ENCODE measurements around the gene STK32C.
"Not testable (repeated sequence)": the region's sequence is repeated elsewhere in the genome, so short reads cannot be mapped to it uniquely, and the experiment has no call there.

STK32C gene

DNA sequence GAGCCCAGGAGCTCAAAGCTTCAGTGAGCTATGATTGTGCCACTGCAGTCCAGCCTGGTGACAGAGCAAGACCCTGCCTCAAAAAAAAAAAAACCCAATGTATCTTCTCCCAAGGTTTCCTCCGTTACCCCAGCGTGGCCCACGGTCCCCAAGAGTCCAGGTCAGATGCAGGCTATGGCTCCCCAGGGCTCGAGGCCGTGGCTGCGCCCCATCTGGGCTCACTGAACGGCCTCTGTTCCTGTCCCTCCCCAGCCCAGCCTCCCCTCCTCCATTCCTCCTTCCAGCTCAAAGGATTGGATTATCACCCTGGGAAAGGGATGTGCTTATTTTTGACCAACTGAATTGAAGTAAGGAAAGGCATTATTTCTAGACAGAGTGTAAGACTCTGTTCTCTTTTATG is 31.0 kb downstream of the STK32C start:
- no peaks in the 10 kb centered on the region for H3K4me1 Mint-ChIP-seq
- no peaks in the 10 kb centered on the region for H3K9me3 Mint-ChIP-seq
- no peak overlapping the region for H3K4me3 Mint-ChIP-seq
- no peak overlapping the region for H3K27ac Mint-ChIP-seq
- DNase-seq: no peak
- H3K36me3 Mint-ChIP-seq (ENCODE audit: low read depth): no peaks in the 10 kb centered on the region
- no peaks in the 10 kb centered on the region for H3K27me3 Mint-ChIP-seq
- no peak for ATAC-seq

DNA sequence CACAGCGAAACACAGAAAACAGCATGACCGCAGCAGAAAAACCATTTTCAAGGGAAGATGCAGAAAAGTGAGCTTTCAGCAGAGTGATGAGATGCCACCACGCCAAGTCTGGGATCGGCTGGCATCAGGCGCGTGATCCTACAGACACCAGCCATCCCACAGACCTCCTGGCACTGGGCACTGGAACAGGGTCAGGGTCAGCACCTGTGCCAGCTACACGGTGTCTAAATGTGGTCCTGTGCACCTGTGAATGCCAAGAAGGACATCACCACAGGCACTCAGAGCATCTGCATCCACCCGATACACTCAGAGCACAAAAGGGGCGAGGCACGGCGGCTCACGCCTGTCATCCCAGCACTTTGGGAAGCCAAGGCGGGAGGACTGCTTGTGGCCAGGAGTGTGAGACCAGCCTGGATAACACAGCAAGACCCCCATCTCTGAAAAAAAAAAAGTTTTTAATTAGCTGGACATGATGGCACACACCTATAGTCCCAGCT is 31.5 kb downstream of the STK32C start:
- H3K4me1 Mint-ChIP-seq: no peaks in the 10 kb centered on the region
- H3K4me3 Mint-ChIP-seq: no peak overlapping the region
- H3K9me3 Mint-ChIP-seq: no peaks in the 10 kb centered on the region
- no peak for DNase-seq
- H3K36me3 Mint-ChIP-seq (ENCODE audit: low read depth): no peaks in the 10 kb centered on the region
- no peak for ATAC-seq
- no peak overlapping the region for H3K27ac Mint-ChIP-seq
- H3K27me3 Mint-ChIP-seq: no peaks in the 10 kb centered on the region

DNA sequence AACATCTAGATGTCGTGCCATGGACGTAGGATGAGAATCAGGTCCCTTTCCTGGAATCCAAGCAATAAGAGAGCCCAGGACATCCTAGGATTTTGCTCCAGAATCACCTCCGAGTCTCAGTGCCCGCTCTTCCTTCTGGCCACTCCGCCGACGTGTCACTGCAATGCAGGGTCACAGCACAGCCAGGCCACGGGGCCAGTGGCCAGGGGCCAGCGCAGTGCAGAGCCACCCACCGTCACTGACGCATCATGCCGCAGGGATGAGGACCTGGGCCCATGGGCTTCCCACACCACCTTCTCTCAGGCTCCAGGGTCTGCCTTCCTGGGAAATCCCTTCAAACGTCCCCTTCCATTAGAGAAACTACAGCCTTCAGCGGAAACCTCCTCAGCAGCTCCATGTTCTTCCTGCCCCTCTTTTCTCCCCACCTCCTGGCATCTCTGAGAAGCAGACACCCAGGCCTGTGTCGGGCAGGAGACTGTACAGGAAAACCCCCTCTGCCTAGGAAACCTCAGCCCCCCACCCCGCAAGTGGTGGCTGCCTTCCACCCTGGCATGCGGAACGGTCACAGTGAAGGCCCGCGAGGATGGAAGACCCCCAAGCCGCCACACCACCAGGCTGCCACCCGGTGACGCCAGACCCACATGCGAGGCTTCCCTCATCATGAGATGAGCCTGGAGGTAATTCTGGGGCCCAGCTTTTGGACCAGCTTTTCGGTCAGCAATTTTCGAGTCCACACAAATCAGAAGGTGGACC is 32.1 kb downstream of the STK32C start:
- no peaks in the 10 kb centered on the region for H3K27me3 Mint-ChIP-seq
- no peaks in the 10 kb centered on the region for H3K4me1 Mint-ChIP-seq
- no peak overlapping the region for H3K27ac Mint-ChIP-seq
- no peak overlapping the region for H3K4me3 Mint-ChIP-seq
- no peaks in the 10 kb centered on the region for H3K36me3 Mint-ChIP-seq (ENCODE audit: low read depth)
- DNase-seq: no peak
- ATAC-seq: no peak
- no peaks in the 10 kb centered on the region for H3K9me3 Mint-ChIP-seq

DNA sequence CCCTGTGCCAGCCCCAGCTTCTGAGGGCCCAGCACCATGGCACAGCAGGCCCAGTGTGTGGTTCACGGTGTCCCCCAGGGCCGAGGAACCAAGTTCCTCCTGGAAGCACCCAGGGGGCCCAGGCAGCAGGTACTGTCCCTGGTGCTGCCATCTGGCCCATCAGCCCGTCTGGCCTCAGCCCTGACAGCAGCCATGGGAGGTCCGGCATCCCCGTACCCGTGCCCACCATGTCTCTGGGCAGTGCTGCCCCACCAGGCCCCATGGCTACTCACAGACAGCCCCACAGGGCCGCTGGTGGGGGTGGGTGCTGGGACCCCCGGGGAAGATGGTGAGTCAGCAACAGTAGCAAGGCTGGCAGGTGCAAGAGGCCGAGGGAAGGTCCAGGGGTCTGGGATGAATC is 32.8 kb downstream of the STK32C start:
- ATAC-seq (no peak), DNase-seq (no peak)
- Mint-ChIP-seq H3K36me3 (ENCODE audit: low read depth) (no peaks in the 10 kb centered on the region), H3K4me1 (no peaks in the 10 kb centered on the region), H3K27me3 (no peaks in the 10 kb centered on the region), H3K4me3 (no peak overlapping the region), H3K9me3 (no peaks in the 10 kb centered on the region), H3K27ac (no peak overlapping the region)

GRCh38 chr10:132274581-132274980 is 33.2 kb downstream of the STK32C start:
- Mint-ChIP-seq H3K27ac (no peak overlapping the region), H3K4me3 (no peak overlapping the region), H3K36me3 (ENCODE audit: low read depth) (no peaks in the 10 kb centered on the region), H3K9me3 (no peaks in the 10 kb centered on the region), H3K27me3 (no peaks in the 10 kb centered on the region), H3K4me1 (no peaks in the 10 kb centered on the region)
- ATAC-seq: no peak
- DNase-seq: no peak

- Mint-ChIP-seq H3K36me3 (ENCODE audit: low read depth) (no peaks in the 10 kb centered on the region), H3K4me1 (no peaks in the 10 kb centered on the region), H3K4me3 (no peak overlapping the region), H3K9me3 (no peaks in the 10 kb centered on the region), H3K27me3 (no peaks in the 10 kb centered on the region), H3K27ac (no peak overlapping the region)
- DNase-seq (no peak), ATAC-seq (no peak)
These were observed 33.8 kb downstream of the STK32C start for GRCh38 chr10:132273966-132274365.

DNA sequence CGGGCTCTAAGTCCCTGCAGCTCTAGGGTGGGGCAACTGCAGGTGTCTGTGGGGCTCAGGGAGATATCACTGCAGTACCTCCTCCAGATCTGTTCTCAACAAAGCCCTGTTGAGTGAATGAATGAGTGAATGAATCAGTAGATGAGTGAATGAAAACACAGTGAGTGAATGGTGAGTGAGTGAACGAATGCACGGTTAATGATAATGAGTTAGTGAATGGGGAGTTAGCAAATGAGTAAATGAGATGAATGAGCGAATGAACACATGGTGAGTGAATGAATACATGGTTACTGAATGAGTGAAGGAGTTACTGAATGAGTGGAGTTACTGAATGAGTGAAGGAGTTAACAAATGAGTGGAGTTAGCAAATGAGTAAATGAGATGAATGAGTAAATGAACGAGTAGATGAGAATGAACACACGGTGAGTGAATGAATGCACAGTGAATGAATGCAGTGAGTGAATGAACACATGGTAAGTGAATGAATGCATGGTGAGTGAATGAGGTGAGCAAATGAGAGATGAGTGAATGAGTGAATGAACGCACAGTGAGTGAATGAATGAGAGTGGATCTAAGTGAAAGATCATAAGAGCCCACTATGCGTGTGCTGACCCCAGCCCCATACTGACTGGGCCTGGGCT is 34.3 kb downstream of the STK32C start:
- no peak for DNase-seq
- no peak for ATAC-seq
- H3K27me3 Mint-ChIP-seq: no peaks in the 10 kb centered on the region
- H3K9me3 Mint-ChIP-seq: peaks cover 4% of the 10 kb centered on the region
- no peak overlapping the region for H3K27ac Mint-ChIP-seq
- no peaks in the 10 kb centered on the region for H3K36me3 Mint-ChIP-seq (ENCODE audit: low read depth)
- no peak overlapping the region for H3K4me3 Mint-ChIP-seq
- H3K4me1 Mint-ChIP-seq: no peaks in the 10 kb centered on the region

DNA sequence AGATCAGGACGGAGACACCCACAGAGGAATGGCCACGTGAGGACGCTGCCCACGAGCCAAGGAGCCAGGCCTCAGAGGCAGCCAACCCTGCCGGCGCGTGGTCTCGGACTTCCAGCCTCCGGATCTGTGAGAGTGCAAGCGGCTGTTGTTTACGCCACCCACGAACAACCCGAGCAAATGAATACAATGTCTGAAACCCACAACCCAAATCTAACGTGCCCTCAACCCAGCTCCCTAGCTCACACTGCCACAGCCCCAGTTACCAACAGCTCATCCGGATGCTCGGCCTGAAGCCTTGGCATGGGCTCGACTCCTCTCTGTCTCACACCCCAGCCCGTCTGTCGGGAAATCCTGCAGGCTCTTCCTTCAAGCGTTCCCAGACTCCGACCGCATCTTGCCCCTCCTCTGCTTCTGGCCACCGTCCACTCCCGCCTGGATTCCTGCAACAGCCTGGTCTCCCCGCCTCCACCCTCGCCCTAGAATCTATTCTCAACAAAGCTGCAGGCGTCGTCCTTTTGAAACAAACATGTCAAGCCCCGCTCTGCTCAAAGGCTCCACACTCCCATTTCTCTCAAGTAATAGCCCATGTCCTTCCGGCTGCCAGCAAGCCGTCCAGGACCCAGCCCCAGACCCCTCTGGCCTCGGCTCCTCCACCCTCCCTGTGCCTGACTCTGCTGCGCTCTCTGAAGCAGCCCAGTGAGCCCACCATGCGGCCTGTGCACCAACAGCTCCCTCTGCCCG is 35.3 kb downstream of the STK32C start:
- Mint-ChIP-seq H3K4me3 (no peak overlapping the region), H3K36me3 (ENCODE audit: low read depth) (no peaks in the 10 kb centered on the region), H3K27me3 (no peaks in the 10 kb centered on the region), H3K9me3 (peaks cover 10% of the 10 kb centered on the region), H3K27ac (no peak overlapping the region), H3K4me1 (no peaks in the 10 kb centered on the region)
- DNase-seq: no peak
- no peak for ATAC-seq

DNA sequence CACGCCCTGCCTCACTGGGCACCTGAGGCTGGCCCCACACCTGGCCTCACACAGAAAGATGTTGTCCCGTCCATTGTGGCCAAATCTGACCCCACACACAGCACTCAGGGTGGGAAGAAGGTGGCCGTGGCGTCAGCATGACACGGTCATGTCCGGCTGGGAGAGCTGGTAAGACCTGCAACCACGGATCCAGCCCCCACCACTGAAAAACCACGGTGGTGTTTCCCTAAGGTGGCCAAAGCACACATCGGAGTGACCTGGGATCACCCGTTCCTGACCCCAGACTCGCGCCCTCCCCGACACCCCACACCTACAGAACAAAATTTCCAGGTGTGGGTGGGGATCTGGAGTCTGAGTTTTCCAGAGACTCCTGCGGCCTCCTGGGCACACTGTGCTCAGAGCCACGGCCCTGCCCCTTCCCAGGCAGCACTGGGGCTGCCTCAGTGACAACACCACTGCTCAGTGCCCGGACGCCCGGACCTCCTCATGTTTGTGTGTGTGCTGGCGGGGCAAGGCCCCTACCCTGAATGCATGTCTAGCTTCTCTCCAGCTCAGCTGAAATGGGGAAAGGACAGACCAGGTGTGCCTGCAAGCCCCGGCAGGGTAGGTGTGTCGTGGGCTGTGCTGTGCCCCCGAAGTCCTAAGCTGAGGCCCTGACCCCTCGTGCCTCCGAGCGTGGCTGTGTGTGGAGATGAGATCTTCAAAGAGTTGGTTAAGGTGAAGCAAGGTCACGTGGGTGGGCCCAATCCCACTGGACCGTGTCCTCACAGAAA is 36.1 kb downstream of the STK32C start:
- H3K9me3 Mint-ChIP-seq: peaks cover 10% of the 10 kb centered on the region
- H3K4me1 Mint-ChIP-seq: no peaks in the 10 kb centered on the region
- H3K27me3 Mint-ChIP-seq: no peaks in the 10 kb centered on the region
- DNase-seq (no peak), ATAC-seq (no peak)
- no peak overlapping the region for H3K27ac Mint-ChIP-seq
- H3K36me3 Mint-ChIP-seq (ENCODE audit: low read depth): no peaks in the 10 kb centered on the region
- H3K4me3 Mint-ChIP-seq: no peak overlapping the region

DNA sequence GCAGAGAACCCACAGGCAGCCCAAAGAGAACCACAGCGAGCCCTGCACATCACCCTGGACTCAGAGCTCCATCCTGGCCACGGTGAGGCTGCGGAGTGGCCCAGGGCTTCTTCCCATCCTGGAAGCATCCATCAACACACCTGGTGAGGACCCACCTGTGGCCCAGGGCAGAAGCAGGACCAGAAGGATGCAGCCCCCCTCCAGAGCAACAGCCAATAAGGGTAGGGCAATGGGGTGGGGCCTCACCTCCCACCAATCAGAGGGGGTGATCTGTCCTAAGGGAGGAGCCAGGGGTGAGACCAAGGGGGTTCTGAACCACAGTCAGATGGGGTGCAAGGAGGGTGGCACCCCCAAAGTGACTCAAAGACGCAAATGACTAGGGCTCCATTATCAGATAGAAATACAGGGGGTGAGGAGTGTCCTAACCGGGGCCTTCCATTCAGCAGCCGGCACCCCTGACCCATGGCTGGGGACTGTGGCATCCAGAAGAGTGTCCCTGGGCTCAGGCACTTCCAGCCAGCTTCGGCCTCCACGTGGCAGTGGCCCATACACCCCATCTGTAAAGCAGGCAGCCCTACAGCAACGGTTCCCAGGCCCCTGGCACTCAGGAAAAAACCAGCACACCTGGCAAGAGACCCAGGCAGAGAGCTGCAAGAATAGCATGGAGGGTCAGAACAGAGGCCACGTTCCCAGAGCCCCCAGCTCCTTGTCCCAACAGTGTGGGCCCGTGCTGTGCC is 36.9 kb downstream of the STK32C start:
- ATAC-seq (no peak), DNase-seq (no peak)
- H3K27me3 Mint-ChIP-seq: no peaks in the 10 kb centered on the region
- H3K27ac Mint-ChIP-seq: no peak overlapping the region
- H3K9me3 Mint-ChIP-seq: peaks cover 10% of the 10 kb centered on the region
- H3K4me3 Mint-ChIP-seq: no peak overlapping the region
- no peaks in the 10 kb centered on the region for H3K36me3 Mint-ChIP-seq (ENCODE audit: low read depth)
- peaks cover 6% of the 10 kb centered on the region for H3K4me1 Mint-ChIP-seq

GRCh38 chr10:132270256-132270655 is 37.5 kb downstream of the STK32C start:
- Mint-ChIP-seq H3K4me1 (peaks cover 7% of the 10 kb centered on the region), H3K4me3 (no peak overlapping the region), H3K27ac (no peak overlapping the region), H3K27me3 (no peaks in the 10 kb centered on the region), H3K36me3 (ENCODE audit: low read depth) (no peaks in the 10 kb centered on the region), H3K9me3 (peaks cover 10% of the 10 kb centered on the region)
- ATAC-seq: no peak
- DNase-seq: no peak

- H3K9me3 Mint-ChIP-seq: peaks cover 10% of the 10 kb centered on the region
- no peaks in the 10 kb centered on the region for H3K36me3 Mint-ChIP-seq (ENCODE audit: low read depth)
- ATAC-seq: no peak
- H3K27me3 Mint-ChIP-seq: no peaks in the 10 kb centered on the region
- DNase-seq: no peak
- no peak overlapping the region for H3K4me3 Mint-ChIP-seq
- peaks cover 7% of the 10 kb centered on the region for H3K4me1 Mint-ChIP-seq
- no peak overlapping the region for H3K27ac Mint-ChIP-seq
These were observed 38.2 kb downstream of the STK32C start for GRCh38 chr10:132269266-132270230.

DNA sequence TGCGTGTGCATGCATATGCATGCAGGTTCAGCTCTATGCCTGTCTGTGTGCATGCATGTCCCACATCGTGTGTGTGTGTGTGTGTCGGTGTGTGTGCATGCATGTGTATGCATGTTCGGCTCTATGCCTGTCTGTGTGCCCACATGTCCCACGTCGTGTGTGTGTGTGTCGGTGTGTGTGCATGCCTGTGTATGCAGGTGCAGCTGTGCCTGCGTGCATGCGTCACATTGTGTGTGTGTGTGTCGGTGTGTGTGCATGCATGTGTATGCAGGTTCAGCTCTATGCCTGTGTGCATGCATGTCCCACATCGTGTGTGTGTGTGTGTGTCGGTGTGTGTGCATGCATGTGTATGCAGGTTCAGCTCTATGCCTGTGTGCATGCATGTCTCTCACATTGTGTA is 39.8 kb downstream of the STK32C start:
- H3K4me1 Mint-ChIP-seq; H3K4me3 Mint-ChIP-seq; H3K27ac Mint-ChIP-seq; H3K36me3 Mint-ChIP-seq (ENCODE audit: low read depth); DNase-seq; ATAC-seq; H3K27me3 Mint-ChIP-seq: not testable (repeated sequence)
- H3K9me3 Mint-ChIP-seq: peaks cover 10% of the 10 kb centered on the region
